Trophoblast cell (in vitro differentiated cells and primary cell): ENCODE results near the gene TNFRSF6B.

Experiments used
- DNase-seq, 2 donors: peaks; one replicate each; pipeline ENCODE4 v3.0.0-alpha.2; 2016
- H2AFZ ChIP-seq: 2 replicates; pipeline ENCODE4 v1.6.1; 2013; ENCODE audit warnings: low read length, moderate library complexity, mild to moderate bottlenecking; ENCODE audit not compliant: insufficient read depth, poor library complexity
- H2AK5ac ChIP-seq: 2 replicates; pipeline ENCODE4 v1.6.1; 2013; ENCODE audit warnings: mild to moderate bottlenecking, low read length
- H2BK120ac ChIP-seq: 2 replicates; pipeline ENCODE4 v1.6.1; 2013; ENCODE audit warnings: low read length, mild to moderate bottlenecking, moderate library complexity; ENCODE audit not compliant: insufficient read depth, poor library complexity
- H2BK12ac ChIP-seq: 2 replicates; pipeline ENCODE4 v1.6.1; 2013; ENCODE audit warnings: mild to moderate bottlenecking, low read length, moderate library complexity
- H2BK5ac ChIP-seq: 2 replicates; pipeline ENCODE4 v1.6.1; 2013; ENCODE audit warnings: low read length, low read depth, moderate library complexity, mild to moderate bottlenecking; ENCODE audit not compliant: poor library complexity
- H3K14ac ChIP-seq: 2 replicates; pipeline ENCODE4 v1.6.1; 2013; ENCODE audit warnings: mild to moderate bottlenecking, low read length
- H3K18ac ChIP-seq: 2 replicates; pipeline ENCODE4 v1.6.1; 2013; ENCODE audit warnings: mild to moderate bottlenecking, low read length
- H3K23ac ChIP-seq: 2 replicates; pipeline ENCODE4 v1.6.1; 2013; ENCODE audit warnings: low read length
- H3K27ac ChIP-seq: 2 replicates; pipeline ENCODE4 v1.5.1; 2013; ENCODE audit warnings: low read depth, mild to moderate bottlenecking, inconsistent platforms, low read length, moderate library complexity
- H3K27me3 ChIP-seq: 2 replicates; pipeline ENCODE4 v1.6.1; 2013; ENCODE audit warnings: inconsistent platforms, mild to moderate bottlenecking, low read length, moderate library complexity; ENCODE audit not compliant: insufficient read depth
- H3K36me3 ChIP-seq, 2 experiments: 1 replicate in 1 of 2; 2 replicates in 1 of 2; pipeline ENCODE4 v1.6.1; 2013; ENCODE audit warnings: low read length in 2 of 2, mild to moderate bottlenecking in 2 of 2, moderate library complexity in 1 of 2; ENCODE audit not compliant: insufficient read depth in 2 of 2, control insufficient read depth in 1 of 2
- H3K4ac ChIP-seq: 2 replicates; pipeline ENCODE4 v1.6.1; 2013; ENCODE audit warnings: low read depth, mild to moderate bottlenecking, low read length, moderate library complexity
- H3K4me1 ChIP-seq, 2 experiments: 1 replicate in 1 of 2; 2 replicates in 1 of 2; pipeline ENCODE4 v1.6.1; 2013; ENCODE audit warnings: low read length in 2 of 2, mild to moderate bottlenecking in 2 of 2, moderate library complexity in 1 of 2; ENCODE audit not compliant: insufficient read depth in 2 of 2, control insufficient read depth in 1 of 2
- H3K4me2 ChIP-seq: 2 replicates; pipeline ENCODE4 v1.6.1; 2013; ENCODE audit warnings: inconsistent platforms, mild to moderate bottlenecking, low read length, moderate library complexity
- H3K4me3 ChIP-seq: 2 replicates; pipeline ENCODE4 v1.5.1; 2013; ENCODE audit warnings: mild to moderate bottlenecking, low read depth, low read length, inconsistent platforms
- H3K79me1 ChIP-seq: one replicate; pipeline ENCODE4 v1.6.1; 2013; ENCODE audit warnings: low read length
- H3K79me2 ChIP-seq: 2 replicates; pipeline ENCODE4 v1.6.1; 2013; ENCODE audit warnings: low read length, mild to moderate bottlenecking; ENCODE audit not compliant: control insufficient read depth, insufficient read depth, poor library complexity
- H3K9ac ChIP-seq: 2 replicates; pipeline ENCODE4 v1.6.1; 2013; ENCODE audit warnings: mild to moderate bottlenecking, low read length
- H3K9me3 ChIP-seq: 2 replicates; pipeline ENCODE4 v1.6.1; 2013; ENCODE audit warnings: low read depth, mild to moderate bottlenecking, control low read depth, inconsistent platforms, low read length; ENCODE audit not compliant: insufficient read depth
- H4K12ac ChIP-seq: 2 replicates; pipeline ENCODE4 v1.6.1; 2013; ENCODE audit warnings: low read depth, mild to moderate bottlenecking, low read length, moderate library complexity
- H4K8ac ChIP-seq: 2 replicates; pipeline ENCODE4 v1.6.1; 2013; ENCODE audit warnings: low read depth, mild to moderate bottlenecking, low read length, moderate library complexity
- H4K91ac ChIP-seq: one replicate; pipeline ENCODE4 v1.6.1; 2013; ENCODE audit warnings: low read depth, mild to moderate bottlenecking, low read length, moderate library complexity
- WGBS: extraction: QIAGEN DNeasy Blood & Tissue Kit; methylation state at CpG from one replicate; pipeline ENCODE4 v1.1.7; 2013; ENCODE audit warnings: missing lambda C conversion rate; ENCODE audit not compliant: insufficient read length, insufficient coverage; ENCODE audit errors: extremely low coverage; 5-methylcytosine and 5-hydroxymethylcytosine counted together

The TNFRSF6B gene

GRCh38 chr20:63651942-63652191 is 44.6 kb upstream of the TNFRSF6B start:
- Histone ChIP-seq H4K8ac (no peak overlapping the region), H3K4ac (no peak overlapping the region), H2BK5ac (no peak overlapping the region), H3K79me2 (no peaks in the 10 kb centered on the region), H2AK5ac (no peak overlapping the region), H3K4me1 (peaks cover 14 to 20% of the 10 kb centered on the region in 2 experiments), H3K27ac (no peak overlapping the region), H3K4me3 (peak overlapping the region; percentile 34), H3K27me3 (peaks cover 11% of the 10 kb centered on the region), H3K9ac (no peak overlapping the region), H3K4me2 (peak overlapping the region; percentile 80), H2BK120ac (no peak overlapping the region), H3K9me3 (no peaks in the 10 kb centered on the region), H2AFZ (no peak overlapping the region), H3K23ac (no peak overlapping the region), H3K14ac (no peak overlapping the region), H4K91ac (no peak overlapping the region), H3K79me1 (no peaks in the 10 kb centered on the region), H2BK12ac (no peak overlapping the region), H3K36me3 (no peaks in the 10 kb centered on the region), H3K18ac (no peak overlapping the region), H4K12ac (no peak overlapping the region)
- no peak for DNase-seq
- whole genome bisulfite sequencing: no CpG with 5 or more reads among the region's 11 CpGs

- Histone ChIP-seq H3K9me3 (no peaks in the 10 kb centered on the region), H2AFZ (peak overlapping the region; percentile 38), H3K36me3 (no peaks in the 10 kb centered on the region), H3K18ac (peak overlapping the region; percentile 41), H3K4me2 (peak overlapping the region; percentile 80), H2AK5ac (no peak overlapping the region), H3K14ac (no peak overlapping the region), H3K9ac (no peak overlapping the region), H2BK5ac (no peak overlapping the region), H3K27me3 (peaks cover 11% of the 10 kb centered on the region), H3K4ac (no peak overlapping the region), H3K23ac (no peak overlapping the region), H2BK12ac (no peak overlapping the region), H3K79me2 (no peaks in the 10 kb centered on the region), H2BK120ac (no peak overlapping the region), H3K4me3 (peak overlapping the region; percentile 60), H4K12ac (no peak overlapping the region), H4K8ac (no peak overlapping the region), H3K27ac (no peak overlapping the region), H3K79me1 (no peaks in the 10 kb centered on the region), H3K4me1 (peaks cover 14 to 20% of the 10 kb centered on the region in 2 experiments), H4K91ac (peak overlapping the region; percentile 21)
- DNase-seq: no peak
- no CpG with 5 or more reads among the region's 91 CpGs for WGBS
Observed at GRCh38 chr20:63652192-63652980, 44.1 kb upstream of the TNFRSF6B start.

GRCh38 chr20:63653041-63653973 is 43.1 kb upstream of the TNFRSF6B start, which contains the start of gene STMN3:
TSS of gene STMN3 (minus strand) at chr20:63653424. CDS start at chr20:63653345, 79 bp downstream.
- Histone ChIP-seq H3K4me2 (peak within 1 kb of the TSS; percentile 80), H3K79me2 (no peaks in the 10 kb centered on the region), H3K9ac (no peak within 1 kb of the TSS), H4K12ac (no peak within 1 kb of the TSS), H3K23ac (no peak within 1 kb of the TSS), H3K4ac (no peak within 1 kb of the TSS), H3K79me1 (peaks cover 4% of the 10 kb centered on the region), H3K4me3 (peak within 1 kb of the TSS; percentile 60), H4K8ac (no peak within 1 kb of the TSS), H3K14ac (no peak within 1 kb of the TSS), H2BK120ac (no peak within 1 kb of the TSS), H2AFZ (peak within 1 kb of the TSS; percentile 38), H3K27ac (no peak within 1 kb of the TSS), H4K91ac (peak within 1 kb of the TSS; percentile 21), H2BK12ac (no peak within 1 kb of the TSS), H2BK5ac (no peak within 1 kb of the TSS), H2AK5ac (peak within 1 kb of the TSS; percentile 14), H3K36me3 (no peaks in the 10 kb centered on the region), H3K9me3 (no peaks in the 10 kb centered on the region), H3K27me3 (peaks cover 11% of the 10 kb centered on the region), H3K4me1 (peaks cover 14 to 26% of the 10 kb centered on the region in 2 experiments), H3K18ac (peak within 1 kb of the TSS; percentile 41)
- WGBS: no CpG with 5 or more reads among the region's 73 CpGs
- peak; percentile 55 to 79 for DNase-seq

- H4K8ac ChIP-seq: no peak overlapping the region
- no peak overlapping the region for H2BK12ac ChIP-seq
- no peak overlapping the region for H3K18ac ChIP-seq
- WGBS: no CpG with 5 or more reads among the region's 15 CpGs
- H3K4ac ChIP-seq: no peak overlapping the region
- DNase-seq: no peak
- peaks cover 17 to 29% of the 10 kb centered on the region in 2 experiments for H3K4me1 ChIP-seq
- H3K9me3 ChIP-seq: no peaks in the 10 kb centered on the region
- H2AFZ ChIP-seq: no peak overlapping the region
- peaks cover 10% of the 10 kb centered on the region for H3K79me1 ChIP-seq
- H3K27me3 ChIP-seq: peaks cover 11% of the 10 kb centered on the region
- H3K23ac ChIP-seq: no peak overlapping the region
- no peaks in the 10 kb centered on the region for H3K36me3 ChIP-seq
- H4K12ac ChIP-seq: no peak overlapping the region
- H2AK5ac ChIP-seq: peak overlapping the region; percentile 14
- no peak overlapping the region for H2BK5ac ChIP-seq
- H3K27ac ChIP-seq: no peak overlapping the region
- H3K9ac ChIP-seq: no peak overlapping the region
- H2BK120ac ChIP-seq: no peak overlapping the region
- no peak overlapping the region for H3K4me3 ChIP-seq
- peaks cover 4% of the 10 kb centered on the region for H3K79me2 ChIP-seq
- no peak overlapping the region for H3K14ac ChIP-seq
- H3K4me2 ChIP-seq: peak overlapping the region; percentile 71
- H4K91ac ChIP-seq: no peak overlapping the region
Observed at GRCh38 chr20:63653974-63654668, 42.3 kb upstream of the TNFRSF6B start.
